Upper lobe of left lung (tissue), 4 donors: ENCODE data around the gene FRYL.

ENCODE experiments used
- POLR2AphosphoS5 ChIP-seq, 2 donors: sonication (generic); formaldehyde crosslinking; IDR thresholded peaks; one replicate each; pipeline ENCODE4 v1.5.1; 2017; ENCODE audit warnings: antibody characterized with exemption in 2 of 2
- TF ChIP-seq, protein P1 (sequence below), 6 experiments: fragments of 450-650 bp in 4 of 6; fragments of 200-600 bp in 2 of 6; sonication (generic) in 2 of 6; IDR thresholded peaks; one replicate each; pipeline ENCODE4 v1.5.1; 2016 to 2019; ENCODE audit warnings: antibody characterized with exemption in 6 of 6

DNA sequence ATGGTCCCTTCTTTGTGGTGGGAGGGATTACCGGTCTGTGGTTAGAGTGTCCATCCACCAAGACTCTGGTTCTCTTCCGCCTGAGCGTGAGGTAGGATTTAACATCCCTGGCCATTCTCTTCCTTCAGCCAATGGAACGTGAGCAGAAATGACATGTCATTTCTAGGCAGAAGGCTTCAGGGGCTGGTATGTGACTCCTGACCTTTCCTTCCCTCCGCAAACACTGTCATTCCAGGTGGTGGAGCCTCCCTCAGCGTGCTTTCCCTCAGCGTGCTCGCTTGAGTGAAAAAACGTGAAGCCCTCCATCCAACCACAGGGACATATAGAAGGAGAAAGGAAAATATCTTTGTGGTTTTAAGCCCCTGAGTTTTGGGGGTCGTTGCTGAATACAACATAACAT lies 330.9 kb downstream of the FRYL start:
- TF ChIP-seq POLR2AphosphoS5 (IDR thresholded peaks at IDR 0.05): no peak
- TF ChIP-seq, protein P1, sequence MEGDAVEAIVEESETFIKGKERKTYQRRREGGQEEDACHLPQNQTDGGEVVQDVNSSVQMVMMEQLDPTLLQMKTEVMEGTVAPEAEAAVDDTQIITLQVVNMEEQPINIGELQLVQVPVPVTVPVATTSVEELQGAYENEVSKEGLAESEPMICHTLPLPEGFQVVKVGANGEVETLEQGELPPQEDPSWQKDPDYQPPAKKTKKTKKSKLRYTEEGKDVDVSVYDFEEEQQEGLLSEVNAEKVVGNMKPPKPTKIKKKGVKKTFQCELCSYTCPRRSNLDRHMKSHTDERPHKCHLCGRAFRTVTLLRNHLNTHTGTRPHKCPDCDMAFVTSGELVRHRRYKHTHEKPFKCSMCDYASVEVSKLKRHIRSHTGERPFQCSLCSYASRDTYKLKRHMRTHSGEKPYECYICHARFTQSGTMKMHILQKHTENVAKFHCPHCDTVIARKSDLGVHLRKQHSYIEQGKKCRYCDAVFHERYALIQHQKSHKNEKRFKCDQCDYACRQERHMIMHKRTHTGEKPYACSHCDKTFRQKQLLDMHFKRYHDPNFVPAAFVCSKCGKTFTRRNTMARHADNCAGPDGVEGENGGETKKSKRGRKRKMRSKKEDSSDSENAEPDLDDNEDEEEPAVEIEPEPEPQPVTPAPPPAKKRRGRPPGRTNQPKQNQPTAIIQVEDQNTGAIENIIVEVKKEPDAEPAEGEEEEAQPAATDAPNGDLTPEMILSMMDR (IDR thresholded peaks at IDR 0.05): no peak
